Esophagus muscularis mucosa (tissue), 3 donors: ENCODE measurements around the gene AMELY.

Source experiments
- CTCF ChIP-seq, 3 experiments: fragments of 200-600 bp in 2 of 3; fragments of 450-650 bp in 1 of 3; sonication (generic) in 2 of 3; IDR thresholded peaks; one replicate each; pipeline ENCODE4 v1.5.1; 2017 to 2019; ENCODE audit warnings: antibody characterized with exemption in 3 of 3, mild to moderate bottlenecking in 2 of 3, moderate library complexity in 1 of 3
- POLR2AphosphoS5 ChIP-seq, 2 donors: sonication (generic); formaldehyde crosslinking; IDR thresholded peaks; one replicate each; pipeline ENCODE4 v1.6.1; 2017; ENCODE audit warnings: antibody characterized with exemption in 2 of 2

- TF ChIP-seq POLR2AphosphoS5 (IDR thresholded peaks at IDR 0.05) (no peak), CTCF (IDR thresholded peaks at IDR 0.05) (no peak)
Observed at GRCh38 chrY:6913362-6913761, 1.8 kb upstream of the AMELY start.
